Measurements from ENCODE around the gene C11orf68. TPM values are rescaled to one million over a fixed set of nuclear protein-coding genes. Genes with fewer than 3 reads are reported as not detected.

Gene C11orf68
- total RNA-seq, 1 experiment from 2014 or later: 36.5 TPM

- Histone ChIP-seq H2AFZ (peak overlapping the region; percentile 80; the same call in 1 of the 2 replicates), H3K79me2 (ENCODE audit: low read depth) (peaks cover 42% of the 10 kb centered on the region), H3K27me3 (ENCODE audit: insufficient read depth, low read depth) (no peaks in the 10 kb centered on the region), H3K4me2 (peak overlapping the region; percentile 94), H3K9me2 (ENCODE audit: insufficient read depth) (no peaks in the 10 kb centered on the region), H3K27ac (no peak overlapping the region), H3K9me3 (ENCODE audit: insufficient read depth, low read depth) (no peaks in the 10 kb centered on the region), H3K4me3 (peak overlapping the region; percentile 83), H4K20me1 (ENCODE audit: insufficient read depth) (no peaks in the 10 kb centered on the region), H3K4me1 (replicated peaks; ENCODE audit: insufficient read depth) (peaks cover 38% of the 10 kb centered on the region), H3K36me3 (ENCODE audit: low read depth) (peaks cover 6% of the 10 kb centered on the region; the same call in 1 of the 2 replicates), H3F3A (ENCODE audit: insufficient read depth, low read depth) (peaks cover 38% of the 10 kb centered on the region; the same call in 1 of the 2 replicates)
- ChIA-PET CTCF (no interaction called here), POLR2A (ENCODE audit: unreplicated experiment) (interaction anchor here (0.7 kb wide), 2 partner anchors 21 to 40 kb away, joined by 3 to 4 read pairs; no protein-coding TSS in a partner anchor)
- intact Hi-C loops (cut with micrococcal nuclease; ENCODE audit: unreplicated experiment): no loop called here
- no TSS peak for BruUV-seq (replicated peaks)
- no peak for DNase-seq
- no peak for TF ChIP-seq EZH2 (IDR thresholded peaks at IDR 0.05; ENCODE audit: low read depth)
- TF ChIP-seq, protein P1, sequence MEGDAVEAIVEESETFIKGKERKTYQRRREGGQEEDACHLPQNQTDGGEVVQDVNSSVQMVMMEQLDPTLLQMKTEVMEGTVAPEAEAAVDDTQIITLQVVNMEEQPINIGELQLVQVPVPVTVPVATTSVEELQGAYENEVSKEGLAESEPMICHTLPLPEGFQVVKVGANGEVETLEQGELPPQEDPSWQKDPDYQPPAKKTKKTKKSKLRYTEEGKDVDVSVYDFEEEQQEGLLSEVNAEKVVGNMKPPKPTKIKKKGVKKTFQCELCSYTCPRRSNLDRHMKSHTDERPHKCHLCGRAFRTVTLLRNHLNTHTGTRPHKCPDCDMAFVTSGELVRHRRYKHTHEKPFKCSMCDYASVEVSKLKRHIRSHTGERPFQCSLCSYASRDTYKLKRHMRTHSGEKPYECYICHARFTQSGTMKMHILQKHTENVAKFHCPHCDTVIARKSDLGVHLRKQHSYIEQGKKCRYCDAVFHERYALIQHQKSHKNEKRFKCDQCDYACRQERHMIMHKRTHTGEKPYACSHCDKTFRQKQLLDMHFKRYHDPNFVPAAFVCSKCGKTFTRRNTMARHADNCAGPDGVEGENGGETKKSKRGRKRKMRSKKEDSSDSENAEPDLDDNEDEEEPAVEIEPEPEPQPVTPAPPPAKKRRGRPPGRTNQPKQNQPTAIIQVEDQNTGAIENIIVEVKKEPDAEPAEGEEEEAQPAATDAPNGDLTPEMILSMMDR (conservative IDR thresholded peaks at IDR 0.05): no peak
Measured at GRCh38 chr11:65920372-65920802, 1.5 kb upstream of the C11orf68 start.

- BruUV-seq (replicated peaks): no TSS peak
- peak overlapping the region; percentile 83 for H3K4me3 ChIP-seq
- peak in 1 of 2 experiments; percentile 50 for DNase-seq
- intact Hi-C loops (cut with micrococcal nuclease; ENCODE audit: unreplicated experiment): loop anchor here (1.0 to 5.0 kb wide), 3 partner anchors 31 to 362 kb away; partner anchors contain the start of genes FIBP, LTBP3 and SART1
- H3K79me2 ChIP-seq (ENCODE audit: low read depth): peaks cover 42% of the 10 kb centered on the region
- H3K9me3 ChIP-seq (ENCODE audit: insufficient read depth, low read depth): no peaks in the 10 kb centered on the region
- H3K4me2 ChIP-seq: peak overlapping the region; percentile 94
- H3K27ac ChIP-seq: no peak overlapping the region
- H3K36me3 ChIP-seq (ENCODE audit: low read depth): peaks cover 6% of the 10 kb centered on the region; the same call in 1 of the 2 replicates
- peak overlapping the region; percentile 80 for H2AFZ ChIP-seq
- H3K9me2 ChIP-seq (ENCODE audit: insufficient read depth): no peaks in the 10 kb centered on the region
- peaks cover 44% of the 10 kb centered on the region for H3K4me1 ChIP-seq (replicated peaks; ENCODE audit: insufficient read depth)
- ChIA-PET CTCF (interaction anchor here (0.6 kb wide), 1 partner anchor 32 kb away, joined by 3 read pairs; no protein-coding TSS in a partner anchor), POLR2A (ENCODE audit: unreplicated experiment) (interaction anchor here (0.6 to 0.7 kb wide), 2 partner anchors 19 to 40 kb away, joined by 4 to 5 read pairs; no protein-coding TSS in a partner anchor)
- peaks cover 39% of the 10 kb centered on the region; the same call in 1 of the 2 replicates for H3F3A ChIP-seq (ENCODE audit: insufficient read depth, low read depth)
- H3K27me3 ChIP-seq (ENCODE audit: insufficient read depth, low read depth): no peaks in the 10 kb centered on the region
- H4K20me1 ChIP-seq (ENCODE audit: insufficient read depth): no peaks in the 10 kb centered on the region
- no peak for TF ChIP-seq EZH2 (IDR thresholded peaks at IDR 0.05; ENCODE audit: low read depth)
- TF ChIP-seq, protein P1 (conservative IDR thresholded peaks at IDR 0.05): no peak
Measured at GRCh38 chr11:65919573-65920371, 910 bp upstream of the C11orf68 start.

GRCh38 chr11:65919141-65919572 lies 295 bp upstream of the C11orf68 start, which contains the start of gene DRAP1:
Gene DRAP1, plus strand, starts transcription at chr11:65919426. Its CDS starts 76 bp downstream, at chr11:65919502.
- Histone ChIP-seq H4K20me1 (ENCODE audit: insufficient read depth) (no peaks in the 10 kb centered on the region), H3K36me3 (ENCODE audit: low read depth) (peaks cover 6% of the 10 kb centered on the region; the same call in 1 of the 2 replicates), H3K27ac (peak within 1 kb of the TSS; percentile 90), H3K9me2 (ENCODE audit: insufficient read depth) (no peaks in the 10 kb centered on the region), H3K9me3 (ENCODE audit: insufficient read depth, low read depth) (no peaks in the 10 kb centered on the region), H3K27me3 (ENCODE audit: insufficient read depth, low read depth) (no peaks in the 10 kb centered on the region), H2AFZ (peak within 1 kb of the TSS; percentile 80), H3K79me2 (ENCODE audit: low read depth) (peaks cover 42% of the 10 kb centered on the region), H3K4me1 (replicated peaks; ENCODE audit: insufficient read depth) (peaks cover 49% of the 10 kb centered on the region), H3K4me2 (peak within 1 kb of the TSS; percentile 94), H3F3A (ENCODE audit: insufficient read depth, low read depth) (peaks cover 39% of the 10 kb centered on the region; the same call in 1 of the 2 replicates), H3K4me3 (peak within 1 kb of the TSS; percentile 89)
- no peak for TF ChIP-seq EZH2 (IDR thresholded peaks at IDR 0.05; ENCODE audit: low read depth)
- TF ChIP-seq, protein P1 (conservative IDR thresholded peaks at IDR 0.05): no peak
- peak; percentile 91 to 99 for DNase-seq
- no TSS peak for BruUV-seq (replicated peaks)
- intact Hi-C loops (cut with micrococcal nuclease; ENCODE audit: unreplicated experiment): loop anchor here (1.0 to 5.0 kb wide), 3 partner anchors 31 to 362 kb away; partner anchors contain the start of genes FIBP, LTBP3 and SART1
- CTCF ChIA-PET: interaction anchor here (0.6 kb wide), 1 partner anchor 32 kb away, joined by 3 read pairs; no protein-coding TSS in a partner anchor
- POLR2A ChIA-PET (ENCODE audit: unreplicated experiment): interaction anchor here (0.6 kb wide), 1 partner anchor 19 kb away, joined by 5 read pairs; no protein-coding TSS in a partner anchor
